ENCODE measurements around the gene OR10J5. TPM values are rescaled to one million over a fixed set of nuclear protein-coding genes. Genes with fewer than 3 reads are reported as not detected.
"Not testable (repeated sequence)": the region's sequence is repeated elsewhere in the genome, so short reads cannot be mapped to it uniquely, and the experiment has no call there.

OR10J5 gene, protein sequence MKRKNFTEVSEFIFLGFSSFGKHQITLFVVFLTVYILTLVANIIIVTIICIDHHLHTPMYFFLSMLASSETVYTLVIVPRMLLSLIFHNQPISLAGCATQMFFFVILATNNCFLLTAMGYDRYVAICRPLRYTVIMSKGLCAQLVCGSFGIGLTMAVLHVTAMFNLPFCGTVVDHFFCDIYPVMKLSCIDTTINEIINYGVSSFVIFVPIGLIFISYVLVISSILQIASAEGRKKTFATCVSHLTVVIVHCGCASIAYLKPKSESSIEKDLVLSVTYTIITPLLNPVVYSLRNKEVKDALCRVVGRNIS
- not detected for polyA plus RNA-seq (2013, experiment 1 of 2; ENCODE audit: insufficient read length)
- not detected for polyA plus RNA-seq (2013, experiment 2 of 2; ENCODE audit: insufficient read length)

DNA sequence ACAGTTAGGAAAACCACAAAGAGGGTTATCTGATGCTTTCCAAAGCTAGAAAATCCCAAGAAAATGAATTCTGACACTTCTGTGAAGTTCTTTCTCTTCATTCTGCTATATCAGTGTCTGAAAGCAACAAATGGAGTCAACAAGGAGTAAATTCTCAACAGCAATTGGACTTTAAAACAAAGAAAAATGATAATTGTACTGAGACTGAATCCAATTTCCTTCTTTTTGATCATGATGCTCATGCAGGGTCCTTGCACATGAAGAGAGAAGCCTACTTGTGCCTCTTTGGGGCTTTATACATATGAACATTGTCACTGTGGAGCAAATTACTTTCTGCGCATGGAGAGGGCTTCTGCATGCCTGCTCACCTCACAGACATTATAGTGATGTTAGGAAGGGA is at the start of gene OR10J5:
OR10J5 (minus strand) TSS at position 101 of the 400 bp plus-strand sequence; CDS start at position 101, 0 bp downstream.
- no peak for DNase-seq

DNA sequence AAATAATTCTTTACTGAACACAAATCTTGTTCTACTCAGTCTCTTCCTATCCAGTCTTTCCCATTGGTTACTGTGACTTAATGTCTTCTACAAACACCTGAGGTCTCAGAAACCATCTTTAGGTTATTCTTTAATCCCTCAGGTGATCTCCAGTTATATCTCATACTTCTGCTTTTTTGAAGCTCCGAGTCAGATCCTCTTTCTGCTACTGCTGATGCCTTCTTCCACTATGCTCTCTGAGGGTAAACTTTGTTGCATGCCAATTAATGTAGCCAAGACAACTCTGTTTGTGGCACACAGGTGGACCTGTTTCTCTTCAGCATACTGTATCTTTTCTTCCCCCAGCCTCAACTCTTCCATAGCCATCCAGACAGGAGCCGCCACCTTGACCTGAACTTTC is 48.7 kb upstream of the OR10J5 start:
- DNase-seq = no peak

DNA sequence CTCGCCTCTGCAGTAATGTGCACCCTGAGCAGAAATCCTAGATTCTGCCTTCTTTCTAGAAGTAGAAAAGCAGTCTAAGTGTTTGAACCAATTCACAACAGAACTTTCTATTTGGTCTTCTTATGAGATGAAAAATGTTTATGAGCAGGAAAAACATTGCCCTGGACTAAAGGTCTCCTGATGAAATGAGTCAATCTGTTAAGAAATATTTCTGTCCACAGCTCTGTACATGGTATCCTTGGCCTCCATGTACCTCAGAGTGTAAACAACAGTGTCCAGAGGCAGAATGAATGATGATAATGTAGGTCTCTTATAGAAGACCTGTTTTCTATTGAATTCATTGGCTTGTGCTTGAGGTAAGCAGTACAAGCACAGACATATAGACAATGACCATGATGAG is 45.6 kb upstream of the OR10J5 start:
- DNase-seq = no peak

DNA sequence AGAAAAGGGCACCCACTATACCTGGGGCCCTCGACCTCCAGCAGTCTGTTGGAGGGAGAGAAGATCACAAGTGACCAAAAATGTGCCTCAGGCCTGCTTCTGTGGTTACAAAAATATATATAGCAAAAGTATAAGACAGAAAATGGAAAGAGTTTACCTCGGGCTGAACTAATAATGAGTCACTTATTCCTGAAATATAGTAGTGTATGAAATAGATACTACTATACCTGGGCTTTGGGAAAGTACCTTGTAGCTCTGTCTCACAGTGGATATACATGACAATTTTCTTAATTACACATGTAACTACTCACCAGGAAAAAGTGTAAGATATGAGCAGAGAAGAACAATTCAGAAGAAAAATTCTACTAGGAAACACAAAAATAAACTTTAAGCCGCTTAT is 44.5 kb upstream of the OR10J5 start:
- DNase-seq = no peak

DNA sequence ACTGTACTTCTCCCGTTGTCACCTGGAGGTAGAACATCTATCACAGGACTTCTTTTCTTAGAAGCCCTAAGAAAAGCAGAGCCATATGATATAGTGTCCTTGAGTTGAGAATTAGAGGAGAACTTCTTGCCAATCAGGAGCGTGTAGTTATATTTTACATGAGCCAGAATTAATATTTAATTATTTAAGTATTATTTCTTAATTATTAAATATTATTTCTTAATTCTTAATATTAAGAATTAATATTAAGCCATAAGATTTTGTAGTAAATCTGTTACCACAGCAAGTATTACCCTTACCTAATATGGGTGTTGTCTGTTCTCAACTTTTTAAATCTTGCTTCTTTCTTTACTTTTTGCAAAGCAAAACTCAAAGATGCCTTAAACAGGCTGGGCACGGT is 41.6 kb upstream of the OR10J5 start:
- DNase-seq = no peak

DNA sequence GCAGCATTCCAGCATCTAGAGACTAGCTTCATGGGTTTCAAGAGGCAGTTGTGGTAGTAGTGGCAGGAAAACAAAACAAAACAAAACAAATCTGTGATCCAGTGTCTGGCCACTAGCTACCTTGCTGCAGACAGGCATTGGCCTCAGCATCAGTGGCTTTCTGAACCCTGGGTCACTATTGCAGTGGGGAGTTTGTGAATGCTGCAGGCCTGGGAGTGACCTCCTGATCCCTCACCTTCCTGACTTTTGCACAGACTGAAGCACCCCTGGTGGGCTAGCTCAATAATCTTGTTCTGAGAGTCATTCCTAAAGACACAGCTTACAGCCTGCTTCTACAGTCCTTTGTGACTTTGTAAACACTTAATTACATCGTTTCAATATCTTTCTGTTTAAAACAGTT is 26.9 kb upstream of the OR10J5 start:
- DNase-seq = no peak

DNA sequence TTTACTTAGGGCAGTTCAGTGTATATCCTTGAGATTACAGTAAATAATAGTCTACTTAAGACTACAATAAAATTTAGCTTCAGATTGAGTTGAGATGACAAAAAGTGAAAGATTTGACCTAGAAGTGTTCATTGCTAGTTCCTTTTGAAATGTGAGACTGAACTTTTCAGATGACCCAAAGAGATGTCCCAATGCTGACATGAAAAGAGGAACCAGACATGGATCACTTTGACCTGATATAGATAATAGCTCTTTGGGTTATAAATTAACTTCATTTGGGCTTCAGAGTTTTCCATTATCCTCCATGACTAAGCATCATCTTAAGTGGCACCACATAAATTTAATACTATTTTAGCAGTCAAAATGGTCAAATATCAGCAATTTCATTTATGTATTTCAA is 25.7 kb upstream of the OR10J5 start:
- no peak for DNase-seq

DNA sequence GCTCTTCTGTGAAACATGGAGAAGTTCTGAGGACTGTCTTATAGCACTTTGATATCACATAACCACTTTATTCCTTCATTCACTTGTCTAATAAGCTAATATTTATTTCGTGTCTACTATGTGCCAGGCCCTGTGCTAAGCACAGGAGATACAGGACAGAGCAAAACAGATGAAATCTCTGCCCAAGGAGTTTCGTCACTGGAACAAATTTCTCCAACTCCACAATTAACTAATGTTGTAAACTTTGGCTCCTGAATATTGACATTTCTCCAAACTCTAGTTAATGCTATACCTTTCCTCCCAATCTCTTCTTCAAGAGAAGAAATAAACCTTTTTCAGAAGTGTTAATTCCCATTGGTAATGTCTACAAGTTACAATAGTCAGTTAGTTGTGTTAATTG is 24.8 kb upstream of the OR10J5 start:
- DNase-seq = no peak

DNA sequence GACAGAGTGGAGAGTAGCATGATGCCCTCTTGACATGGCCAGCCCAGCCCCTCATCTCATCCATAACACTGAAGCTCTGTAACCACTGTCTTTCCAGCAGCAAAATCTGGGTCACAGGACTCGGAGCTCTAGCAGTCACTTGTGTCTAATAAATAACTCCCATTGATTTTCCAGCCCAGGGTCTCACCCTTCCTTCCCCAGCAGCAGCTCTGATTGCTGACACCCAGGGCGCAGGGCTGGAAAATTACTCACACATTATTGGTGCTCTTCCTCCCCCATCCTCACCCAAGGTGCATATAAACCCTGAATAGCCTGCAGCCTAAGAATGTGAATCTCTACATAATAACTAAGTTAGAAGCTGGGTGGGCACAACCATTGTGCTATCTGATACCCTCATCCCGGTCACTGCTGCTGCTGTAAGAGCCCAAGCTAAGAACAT is 21.1 kb upstream of the OR10J5 start:
- no peak for DNase-seq

DNA sequence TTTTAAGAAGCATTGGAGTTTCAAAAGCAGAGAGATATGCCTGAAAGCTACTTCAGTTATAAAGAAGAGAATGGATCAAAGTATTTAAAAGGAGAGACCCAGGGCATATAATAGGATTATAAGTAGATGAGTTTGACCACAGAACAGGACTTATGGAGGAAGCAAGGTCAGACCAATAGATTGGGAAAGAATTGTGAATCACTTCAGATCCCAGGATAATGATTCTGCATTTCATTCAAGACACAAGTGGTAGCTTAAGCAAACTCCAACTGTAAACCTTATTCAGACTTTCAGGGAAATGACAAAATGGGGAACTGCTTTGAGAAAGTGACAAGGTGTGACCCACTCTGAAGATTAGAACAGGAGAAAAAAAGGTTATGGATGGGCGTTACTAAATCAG is 18.9 kb upstream of the OR10J5 start:
- DNase-seq = no peak

DNA sequence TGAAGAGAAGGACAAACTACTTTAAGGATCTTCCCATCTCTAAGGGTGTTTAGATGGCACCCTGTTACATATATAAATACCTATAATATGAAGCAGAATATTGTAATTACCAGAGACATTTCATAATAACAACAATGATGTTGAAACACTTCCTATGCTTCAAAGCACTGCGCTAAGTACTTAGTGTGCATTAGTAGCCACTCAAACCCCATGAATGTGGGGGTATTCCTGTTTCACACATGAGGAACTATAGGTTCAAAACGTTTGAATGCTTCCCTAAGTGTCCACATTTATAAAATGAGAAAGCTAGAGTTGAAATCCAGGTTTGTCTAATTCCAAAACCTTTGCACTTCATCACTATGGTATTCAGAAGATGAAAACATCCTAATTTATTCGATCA is 18.5 kb upstream of the OR10J5 start:
- no peak for DNase-seq

DNA sequence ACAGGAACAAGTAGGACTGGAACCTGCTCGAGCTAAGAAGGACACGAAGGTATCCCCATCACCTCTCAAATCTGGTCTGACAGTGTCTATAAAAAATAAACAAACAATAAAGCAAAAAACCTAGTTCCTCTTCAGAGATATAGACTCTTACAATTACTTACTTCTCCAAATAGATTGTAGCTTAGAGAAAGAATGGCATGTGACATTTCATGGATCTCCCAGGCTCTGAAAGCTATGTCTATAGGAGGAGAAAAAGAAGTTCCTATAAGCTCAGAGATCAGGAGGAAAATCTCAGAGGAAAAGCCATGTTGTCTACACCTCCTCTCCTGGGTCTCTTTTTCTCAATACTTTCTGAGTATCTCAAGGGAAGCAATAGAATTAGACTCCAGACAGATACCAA is 12.3 kb upstream of the OR10J5 start:
- DNase-seq = no peak

DNA sequence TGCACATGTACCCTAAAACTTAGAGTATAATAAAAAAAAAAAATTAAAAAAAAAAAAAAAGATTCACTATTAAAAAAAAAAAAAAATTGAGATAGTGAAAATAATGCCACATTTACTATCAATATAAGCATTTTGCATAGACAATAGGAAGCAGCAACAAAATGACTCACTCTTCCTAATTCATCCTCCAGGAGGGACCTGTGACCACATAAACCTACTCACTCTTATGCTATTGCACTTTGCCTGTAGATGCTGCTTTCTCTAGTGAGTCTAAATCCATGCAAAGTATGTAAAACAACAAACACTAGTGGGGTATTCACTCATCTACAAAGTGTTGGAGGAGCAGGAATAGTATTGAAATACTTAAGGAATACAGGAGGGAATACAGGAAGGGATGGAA is 2.9 kb downstream of the OR10J5 start:
- DNase-seq = peak; percentile 2

DNA sequence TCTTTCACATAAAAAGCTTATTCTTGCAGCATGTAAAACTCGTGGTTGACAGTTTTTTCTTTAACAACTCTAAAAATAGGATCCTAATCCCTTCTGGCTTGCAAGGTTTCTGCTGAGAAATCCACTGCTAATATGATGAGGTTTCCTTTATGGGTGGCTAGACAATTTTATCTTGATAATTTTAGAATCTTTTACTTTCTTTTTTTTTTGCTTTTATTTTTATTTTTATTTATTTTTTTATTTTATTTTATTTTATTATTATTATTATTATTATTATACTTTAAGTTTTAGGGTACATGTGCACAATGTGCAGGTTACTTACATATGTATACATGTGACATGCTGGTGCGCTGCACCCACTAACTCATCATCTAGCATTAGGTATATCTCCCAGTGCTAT is 11.0 kb downstream of the OR10J5 start:
- DNase-seq = not testable (repeated sequence)

DNA sequence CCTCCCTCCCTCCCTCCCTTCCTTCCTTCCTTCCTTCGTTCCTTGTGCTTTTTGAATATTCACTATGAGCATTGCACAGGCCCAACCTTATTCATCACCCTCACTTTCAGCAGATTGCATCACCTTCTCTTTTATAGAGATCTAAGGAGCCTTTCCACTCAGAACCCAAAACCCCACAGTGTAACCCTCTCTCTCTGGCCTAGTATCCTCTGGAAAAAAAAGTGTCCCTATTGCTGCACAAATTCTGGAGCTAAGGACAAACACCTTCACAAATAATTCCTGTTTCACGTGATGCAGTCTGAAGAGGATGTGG is 25.6 kb downstream of the OR10J5 start:
- DNase-seq = no peak

DNA sequence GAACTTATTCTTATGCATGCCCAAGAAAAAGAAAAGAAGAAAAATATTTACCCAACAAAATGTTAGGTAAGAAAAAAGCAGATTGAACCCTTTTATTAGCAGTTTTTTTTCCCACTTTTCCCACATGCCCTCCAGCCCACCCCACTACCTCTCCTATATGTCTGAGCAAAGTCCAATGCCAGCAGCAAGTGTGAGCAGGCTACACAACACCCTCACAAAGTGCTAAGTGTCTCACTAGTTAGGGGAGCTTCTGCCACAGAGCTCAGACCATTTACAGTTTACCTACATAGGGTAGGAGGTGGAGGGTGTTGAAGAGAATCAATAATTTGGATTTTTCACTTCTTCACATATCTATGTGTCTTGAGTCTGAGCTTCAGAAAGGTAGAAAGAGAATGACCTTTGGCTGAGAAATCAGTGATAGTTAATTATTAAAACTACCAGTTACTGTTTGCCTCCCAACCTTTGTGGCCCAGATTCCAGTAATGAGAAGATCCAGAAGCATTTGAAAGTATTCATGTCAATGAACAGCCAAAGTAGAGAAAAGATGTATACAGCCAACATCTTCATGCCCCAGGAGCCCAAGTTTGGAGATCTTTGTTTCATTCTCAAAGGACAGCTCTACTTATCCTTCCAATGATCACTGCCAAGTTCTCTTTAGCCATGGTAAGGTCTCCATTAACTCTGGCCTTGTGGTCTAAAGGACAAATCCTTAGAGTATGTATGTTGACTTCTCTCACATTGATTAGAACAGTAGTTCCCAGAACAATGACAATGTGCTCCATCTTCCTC is 26.2 kb downstream of the OR10J5 start:
- no peak for DNase-seq

DNA sequence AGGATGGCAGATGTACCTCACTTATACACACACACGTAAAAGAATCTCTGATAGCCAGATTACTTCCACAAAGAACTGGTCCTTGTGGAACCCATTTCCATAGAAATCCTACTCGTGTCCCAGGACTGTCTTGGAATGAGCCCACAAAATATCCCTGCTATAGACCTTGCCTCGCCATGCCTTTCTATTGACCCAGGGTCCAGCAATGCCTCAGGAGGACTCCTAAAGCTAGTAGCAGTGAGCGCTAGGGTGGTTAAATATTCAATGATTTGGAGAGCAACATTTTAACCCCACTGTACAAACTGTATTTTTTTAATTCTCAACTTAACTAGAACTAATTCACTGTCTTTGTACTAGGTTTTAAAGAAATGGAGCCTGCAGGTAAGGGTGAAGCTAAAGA is 26.9 kb downstream of the OR10J5 start:
- no peak for DNase-seq

DNA sequence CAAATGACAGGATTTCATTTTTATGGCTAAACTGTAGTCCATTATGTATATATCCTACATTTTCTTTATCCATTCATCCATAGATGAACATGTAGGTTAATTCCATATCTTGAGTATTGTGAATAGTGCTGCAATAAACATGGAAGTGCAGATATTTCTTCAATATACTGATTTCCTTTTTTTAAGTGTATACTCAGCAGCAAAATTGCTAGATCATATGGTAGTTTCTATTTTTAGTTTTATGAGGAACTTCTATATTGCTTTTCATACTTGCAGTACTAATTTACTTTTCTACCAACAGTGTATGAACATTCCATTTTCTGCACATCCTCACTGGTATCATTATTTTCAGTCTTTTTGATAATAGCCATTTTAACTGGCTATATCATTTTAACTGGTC is 30.1 kb downstream of the OR10J5 start:
- DNase-seq = no peak

DNA sequence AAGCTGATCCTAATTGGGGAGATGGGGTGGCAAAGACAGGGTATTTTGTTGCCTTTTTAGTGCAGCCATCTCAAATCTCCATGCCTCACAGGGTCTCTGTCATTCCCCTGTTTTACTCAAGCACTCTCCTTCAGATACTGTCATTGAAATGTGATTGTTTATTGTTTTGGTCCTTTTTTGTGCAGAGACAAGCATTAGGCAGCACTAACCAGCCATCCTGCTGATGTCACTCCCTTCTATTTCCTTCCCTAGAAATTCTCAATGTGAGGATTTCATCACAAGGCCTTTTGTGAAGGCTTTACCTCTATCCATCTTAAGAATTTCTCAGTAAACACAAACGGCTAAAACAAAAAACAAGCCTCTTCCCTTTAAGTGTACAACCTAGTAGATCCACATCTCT is 34.7 kb downstream of the OR10J5 start:
- no peak for DNase-seq

DNA sequence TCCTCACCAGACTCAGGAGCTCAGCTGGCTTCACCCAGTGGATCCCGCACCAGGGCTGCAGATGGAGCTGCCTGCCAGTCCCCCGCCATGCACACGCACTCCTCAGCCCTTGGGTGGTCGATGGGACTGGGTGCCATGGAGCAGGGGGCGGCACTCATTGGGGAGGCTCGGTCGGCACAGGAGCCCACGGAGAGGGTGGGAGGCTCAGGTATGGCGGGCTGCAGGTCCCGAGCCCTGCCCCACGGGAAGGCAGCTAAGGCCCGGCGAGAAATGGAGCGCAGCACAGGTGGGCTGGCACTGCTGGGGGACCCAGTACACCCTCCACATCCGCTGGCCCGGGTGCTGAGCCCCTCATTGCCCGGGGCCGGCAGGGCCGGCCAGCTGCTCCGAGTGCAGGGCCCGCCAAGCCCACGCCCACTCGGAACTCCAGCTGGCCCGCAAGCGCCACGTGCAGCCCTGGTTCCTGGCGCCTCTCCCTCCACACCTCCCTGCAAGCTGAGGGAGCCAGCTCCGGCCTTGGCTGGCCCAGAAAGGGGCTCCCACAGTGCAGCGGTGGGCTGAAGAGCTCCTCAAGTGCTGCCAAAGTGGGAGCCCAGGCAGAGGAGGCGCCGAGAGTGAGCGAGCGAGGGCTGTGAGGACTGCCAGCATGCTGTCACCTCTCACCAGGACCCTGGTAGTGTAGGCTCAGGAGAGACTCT is 41.1 kb downstream of the OR10J5 start:
- DNase-seq = not testable (repeated sequence)

DNA sequence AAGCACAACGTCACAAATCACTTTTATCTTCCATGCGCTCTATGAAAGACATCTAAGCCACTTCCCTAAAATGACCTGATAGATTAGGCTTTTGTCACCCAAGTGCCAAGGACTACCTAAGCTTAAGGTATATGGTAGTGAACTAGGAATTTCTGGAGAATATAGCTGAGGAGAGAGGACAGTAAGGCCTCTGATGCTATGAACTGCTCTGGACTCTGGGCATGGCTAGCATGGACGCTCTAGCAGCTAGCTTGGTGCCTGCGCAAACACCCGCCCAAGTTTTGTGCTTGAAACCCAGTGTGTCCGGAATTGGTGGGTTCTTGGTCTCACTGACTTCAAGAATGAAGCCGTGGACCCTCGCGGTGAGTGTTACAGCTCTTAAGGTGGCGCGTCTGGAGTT is 42.5 kb downstream of the OR10J5 start:
- no peak for DNase-seq

DNA sequence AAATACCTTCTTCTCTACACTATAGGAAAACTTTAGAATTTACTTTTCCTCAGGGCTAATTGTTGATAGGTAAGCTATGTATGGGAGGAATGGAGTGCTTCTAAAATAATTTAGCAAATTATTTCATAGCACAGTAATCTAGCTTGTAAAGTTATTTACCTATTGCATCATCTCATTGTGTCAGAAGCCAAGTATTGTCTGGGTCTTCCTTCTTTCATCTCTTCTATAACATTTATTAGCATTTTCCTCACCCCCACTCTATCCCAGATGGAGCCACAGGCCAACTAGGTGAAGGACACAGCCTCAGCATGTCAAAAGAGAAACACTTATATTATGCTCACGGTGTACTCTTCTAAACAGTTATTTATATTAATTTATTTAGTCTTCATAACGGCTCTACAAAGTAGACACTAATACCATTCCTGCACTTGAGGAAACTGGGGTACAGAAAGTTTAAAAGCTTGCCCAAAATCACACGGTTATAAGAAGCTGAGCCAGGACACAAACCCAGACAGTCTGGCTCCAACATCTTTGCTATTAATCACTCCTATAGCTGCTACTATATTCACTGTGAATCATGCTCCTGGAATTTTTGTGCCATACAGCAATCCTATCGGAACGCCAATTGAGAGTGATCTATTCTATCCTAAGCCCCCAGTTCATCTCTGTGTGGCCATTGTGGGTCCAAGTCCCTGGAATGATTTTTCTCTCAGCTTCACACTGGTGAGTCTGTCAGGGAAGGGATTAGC is 43.1 kb downstream of the OR10J5 start:
- peak; percentile 81 for DNase-seq

Data from fibroblast of skin of back (primary cell).